Measurements from ENCODE around the gene UPP1. TPM values are rescaled to one million over a fixed set of nuclear protein-coding genes. Genes with fewer than 3 reads are reported as not detected.

Gene UPP1
- total RNA-seq, 1 donor from 2014 or later: 58.2 TPM

Other genes with a start within 250 kb of the UPP1 start
- gene PKD1L1, start 140.8 kb upstream of the UPP1 start, total RNA-seq: 5.9 TPM
- 43.1 TPM for gene HUS1, start 109.7 kb upstream of the UPP1 start, total RNA-seq
- not detected for gene SUN3, start 60.2 kb upstream of the UPP1 start, total RNA-seq
- gene C7orf57, start 53.7 kb upstream of the UPP1 start, total RNA-seq: 0.42 TPM
- 5.2 TPM for gene ABCA13, start 82.2 kb downstream of the UPP1 start, total RNA-seq